Vagina (tissue), 2 donors: ENCODE results near the gene DENND1A. TPM values are rescaled to one million over a fixed set of nuclear protein-coding genes. Genes with fewer than 3 reads are reported as not detected.

Source experiments
- DNase-seq, 2 donors: peaks; one replicate each; pipeline ENCODE4 v3.0.0-alpha.2; 2017; ENCODE audit errors: extremely low spot score in 2 of 2
- H3K27ac ChIP-seq: fragments of 200-600 bp; sonication (generic); one replicate; pipeline ENCODE4 v1.5.1; 2019
- H3K27me3 ChIP-seq: fragments of 200-600 bp; sonication (generic); one replicate; pipeline ENCODE4 v1.5.1; 2019
- H3K36me3 ChIP-seq, 2 donors: fragments of 200-600 bp; sonication (generic); one replicate each; pipeline ENCODE4 v1.5.1; 2017 to 2019
- H3K4me1 ChIP-seq: fragments of 200-600 bp; sonication (generic); one replicate; pipeline ENCODE4 v1.5.1; 2019
- H3K4me3 ChIP-seq, 2 donors: fragments of 200-600 bp; sonication (generic); 1 replicate in 1 of 2; 2 replicates in 1 of 2; pipeline ENCODE4 v1.5.1; 2016 to 2019
- H3K9me3 ChIP-seq: fragments of 200-600 bp; sonication (generic); one replicate; pipeline ENCODE4 v1.5.1; 2019
- CTCF ChIP-seq, 3 experiments: fragments of 450-650 bp in 2 of 3; fragments of 200-600 bp in 1 of 3; sonication (generic) in 1 of 3; IDR thresholded peaks; one replicate each; pipeline ENCODE4 v1.5.1; 2017 to 2019; ENCODE audit warnings: antibody characterized with exemption in 3 of 3, mild to moderate bottlenecking in 2 of 3, moderate library complexity in 2 of 3
- POLR2A ChIP-seq, 2 donors: fragments of 450-650 bp; IDR thresholded peaks; one replicate each; pipeline ENCODE4 v1.6.1; 2017; ENCODE audit warnings: antibody characterized with exemption in 2 of 2, mild to moderate bottlenecking in 2 of 2, moderate library complexity in 2 of 2
- POLR2AphosphoS5 ChIP-seq, 2 donors: sonication (generic); formaldehyde crosslinking; IDR thresholded peaks; one replicate each; pipeline ENCODE4 v1.9.0; 2017; ENCODE audit warnings: antibody characterized with exemption in 2 of 2, mild to moderate bottlenecking in 2 of 2, low read depth in 1 of 2; ENCODE audit not compliant: insufficient read depth in 1 of 2
- intact Hi-C: fragments of 100-400 bp; cut with DNase I; formaldehyde crosslinking; loops from one replicate; pipeline ENCODE4 v1.15.1; 2023
- total RNA-seq: library from RNA; depleted of rRNA; stranded (reverse); fragments of >200 nt; gene quantifications from one replicate; pipeline ENCODE4 v1.2.3, GENCODE V29; 2016

Gene DENND1A
- total RNA-seq, 1 donor from 2014 or later, result 20.4 TPM

GRCh38 chr9:123416176-123416575 lies 513.8 kb downstream of the DENND1A start:
- Histone ChIP-seq H3K36me3 (peaks cover 0 to 7% of the 10 kb centered on the region in 2 donors), H3K27me3 (no peaks in the 10 kb centered on the region), H3K9me3 (no peaks in the 10 kb centered on the region), H3K27ac (no peak overlapping the region), H3K4me3 (no peak overlapping the region), H3K4me1 (peaks cover 6% of the 10 kb centered on the region)
- DNase-seq, result no peak
- intact Hi-C loops, result no loop called here
- TF ChIP-seq CTCF (IDR thresholded peaks at IDR 0.05) (no peak), POLR2AphosphoS5 (IDR thresholded peaks at IDR 0.05; ENCODE audit: insufficient read depth in 1 of 2, low read depth in 1 of 2) (no peak), POLR2A (IDR thresholded peaks at IDR 0.05) (no peak)

- no peak for DNase-seq
- H3K4me3 ChIP-seq, result no peak overlapping the region
- TF ChIP-seq POLR2A (IDR thresholded peaks at IDR 0.05), result no peak
- TF ChIP-seq POLR2AphosphoS5 (IDR thresholded peaks at IDR 0.05; ENCODE audit: insufficient read depth in 1 of 2, low read depth in 1 of 2), result no peak
- TF ChIP-seq CTCF (IDR thresholded peaks at IDR 0.05), result no peak
- no peak overlapping the region for H3K27ac ChIP-seq
- no peaks in the 10 kb centered on the region for H3K27me3 ChIP-seq
- no peaks in the 10 kb centered on the region for H3K9me3 ChIP-seq
- intact Hi-C loops, result no loop called here
- peaks cover 0 to 7% of the 10 kb centered on the region in 2 donors for H3K36me3 ChIP-seq
- peaks cover 6% of the 10 kb centered on the region for H3K4me1 ChIP-seq
Observed at GRCh38 chr9:123414936-123415930, 514.7 kb downstream of the DENND1A start.

- intact Hi-C loops, result no loop called here
- TF ChIP-seq POLR2AphosphoS5 (IDR thresholded peaks at IDR 0.05; ENCODE audit: insufficient read depth in 1 of 2, low read depth in 1 of 2) (no peak), POLR2A (IDR thresholded peaks at IDR 0.05) (no peak), CTCF (IDR thresholded peaks at IDR 0.05) (no peak)
- Histone ChIP-seq H3K4me1 (peaks cover 6% of the 10 kb centered on the region), H3K4me3 (no peak overlapping the region), H3K27me3 (no peaks in the 10 kb centered on the region), H3K27ac (no peak overlapping the region), H3K36me3 (no peaks in the 10 kb centered on the region), H3K9me3 (no peaks in the 10 kb centered on the region)
- no peak for DNase-seq
Observed at GRCh38 chr9:123414204-123414603, 515.7 kb downstream of the DENND1A start.

- no peak overlapping the region for H3K4me3 ChIP-seq
- no peaks in the 10 kb centered on the region for H3K36me3 ChIP-seq
- intact Hi-C loops, result no loop called here
- no peaks in the 10 kb centered on the region for H3K9me3 ChIP-seq
- no peak for DNase-seq
- TF ChIP-seq CTCF (IDR thresholded peaks at IDR 0.05) (no peak), POLR2A (IDR thresholded peaks at IDR 0.05) (no peak), POLR2AphosphoS5 (IDR thresholded peaks at IDR 0.05; ENCODE audit: insufficient read depth in 1 of 2, low read depth in 1 of 2) (no peak)
- H3K27ac ChIP-seq, result no peak overlapping the region
- peaks cover 6% of the 10 kb centered on the region for H3K4me1 ChIP-seq
- no peaks in the 10 kb centered on the region for H3K27me3 ChIP-seq
Observed at GRCh38 chr9:123412171-123412820, 517.6 kb downstream of the DENND1A start.
